ENCODE data around the gene CLSTN1. TPM values are rescaled to one million over a fixed set of nuclear protein-coding genes. Genes with fewer than 3 reads are reported as not detected.

CLSTN1 gene
- total and polyA plus RNA-seq, 2 of the 13 experiments (the other 11 are each of a cell fraction or from before 2014, with no cell fraction given) = 19.7 to 29.8 TPM

DNA sequence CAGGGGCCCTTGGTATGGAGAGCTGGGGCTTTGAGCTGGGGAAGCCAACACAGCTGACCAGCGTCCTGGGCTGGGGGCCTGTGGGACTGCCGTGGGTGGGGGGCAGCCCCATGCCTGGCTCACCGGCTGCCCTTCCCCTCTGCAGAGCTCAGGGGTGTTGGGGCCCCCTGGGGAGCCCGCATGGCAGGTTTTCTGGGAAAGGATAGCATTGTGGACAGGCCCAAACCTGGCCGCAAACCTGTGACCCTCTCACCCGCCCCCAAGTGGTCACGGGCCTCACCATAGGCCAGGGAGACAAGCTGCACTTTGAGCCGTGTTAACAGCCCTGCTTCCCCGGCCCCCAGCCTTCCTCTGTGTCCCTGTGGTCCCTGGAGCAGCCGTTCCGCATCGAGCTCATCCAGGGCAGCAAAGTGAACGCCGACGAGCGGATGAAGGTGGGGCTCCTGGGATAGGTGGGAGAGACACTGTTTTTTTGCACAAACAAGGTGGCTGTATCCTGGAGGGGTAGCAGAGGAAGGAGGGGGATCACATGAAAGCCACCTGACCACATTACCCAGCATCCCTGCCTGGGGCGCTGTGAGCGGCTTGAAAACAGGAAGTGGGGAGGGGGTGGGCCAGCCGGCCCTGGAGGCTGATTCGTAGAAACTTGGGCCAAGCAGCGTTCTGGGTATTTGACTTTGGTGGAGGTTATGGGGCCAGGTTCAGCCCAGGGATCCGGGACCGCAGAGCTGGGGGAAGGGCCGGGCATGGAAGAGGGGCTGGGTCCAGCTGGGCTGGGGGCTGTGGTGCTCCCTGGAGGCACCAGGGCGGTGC, 106.4 kb downstream of the CLSTN1 start (continued):
- TF ChIP-seq ZBTB42 (CRISPR knock-in tag; IDR thresholded peaks at IDR 0.05) (no peak), MEF2D (CRISPR knock-in tag; IDR thresholded peaks at IDR 0.05) (peak; percentile 85), ZNF343 (CRISPR knock-in tag; IDR thresholded peaks at IDR 0.05) (peak; percentile 94), TMF1 (CRISPR knock-in tag; IDR thresholded peaks at IDR 0.05; ENCODE audit: low read depth) (no peak), ZNF296 (CRISPR knock-in tag; conservative IDR thresholded peaks at IDR 0.05) (0 out of 2 replicates have a peak, but pooled peaks have one; percentile 57), CENPX (CRISPR knock-in tag; IDR thresholded peaks at IDR 0.05) (no peak), XBP1 (CRISPR knock-in tag; IDR thresholded peaks at IDR 0.05) (peak; percentile 81; the same call in 1 of the 2 replicates), NCOA5 (CRISPR knock-in tag; IDR thresholded peaks at IDR 0.05) (no peak), ZNF484 (CRISPR knock-in tag; IDR thresholded peaks at IDR 0.05; ENCODE audit: borderline replicate concordance, low read depth) (no peak), NFE2L1 (CRISPR knock-in tag; IDR thresholded peaks at IDR 0.05; ENCODE audit: borderline replicate concordance) (no peak), MED1 (CRISPR knock-in tag; IDR thresholded peaks at IDR 0.05) (peak; percentile 84), ZNF446 (CRISPR knock-in tag; IDR thresholded peaks at IDR 0.05) (no peak)
- TF ChIP-seq, protein P1, sequence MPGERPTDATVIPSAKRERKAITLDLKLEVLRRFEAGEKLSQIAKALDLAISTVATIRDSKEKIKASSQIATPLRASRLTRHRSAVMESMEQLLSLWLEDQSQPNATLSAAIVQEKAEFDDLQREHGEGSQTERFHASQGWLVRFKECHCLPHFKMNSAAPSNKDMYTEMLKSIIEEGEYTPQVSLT (CRISPR knock-in tag; IDR thresholded peaks at IDR 0.05; ENCODE audit: borderline replicate concordance, low read depth) = no peak
- TF ChIP-seq, protein P2, sequence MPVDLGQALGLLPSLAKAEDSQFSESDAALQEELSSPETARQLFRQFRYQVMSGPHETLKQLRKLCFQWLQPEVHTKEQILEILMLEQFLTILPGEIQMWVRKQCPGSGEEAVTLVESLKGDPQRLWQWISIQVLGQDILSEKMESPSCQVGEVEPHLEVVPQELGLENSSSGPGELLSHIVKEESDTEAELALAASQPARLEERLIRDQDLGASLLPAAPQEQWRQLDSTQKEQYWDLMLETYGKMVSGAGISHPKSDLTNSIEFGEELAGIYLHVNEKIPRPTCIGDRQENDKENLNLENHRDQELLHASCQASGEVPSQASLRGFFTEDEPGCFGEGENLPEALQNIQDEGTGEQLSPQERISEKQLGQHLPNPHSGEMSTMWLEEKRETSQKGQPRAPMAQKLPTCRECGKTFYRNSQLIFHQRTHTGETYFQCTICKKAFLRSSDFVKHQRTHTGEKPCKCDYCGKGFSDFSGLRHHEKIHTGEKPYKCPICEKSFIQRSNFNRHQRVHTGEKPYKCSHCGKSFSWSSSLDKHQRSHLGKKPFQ (CRISPR knock-in tag; IDR thresholded peaks at IDR 0.05; ENCODE audit: insufficient replicate concordance) = peak; percentile 61
- TF ChIP-seq, protein P3, sequence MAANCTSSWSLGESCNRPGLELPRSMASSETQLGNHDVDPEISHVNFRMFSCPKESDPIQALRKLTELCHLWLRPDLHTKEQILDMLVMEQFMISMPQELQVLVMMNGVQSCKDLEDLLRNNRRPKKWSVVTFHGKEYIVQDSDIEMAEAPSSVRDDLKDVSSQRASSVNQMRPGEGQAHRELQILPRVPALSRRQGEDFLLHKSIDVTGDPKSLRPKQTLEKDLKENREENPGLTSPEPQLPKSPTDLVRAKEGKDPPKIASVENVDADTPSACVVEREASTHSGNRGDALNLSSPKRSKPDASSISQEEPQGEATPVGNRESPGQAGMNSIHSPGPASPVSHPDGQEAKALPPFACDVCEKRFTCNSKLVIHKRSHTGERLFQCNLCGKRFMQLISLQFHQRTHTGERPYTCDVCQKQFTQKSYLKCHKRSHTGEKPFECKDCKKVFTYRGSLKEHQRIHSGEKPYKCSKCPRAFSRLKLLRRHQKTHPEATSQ (CRISPR knock-in tag; IDR thresholded peaks at IDR 0.05; ENCODE audit: borderline replicate concordance) = no peak
- TF ChIP-seq, protein P4, sequence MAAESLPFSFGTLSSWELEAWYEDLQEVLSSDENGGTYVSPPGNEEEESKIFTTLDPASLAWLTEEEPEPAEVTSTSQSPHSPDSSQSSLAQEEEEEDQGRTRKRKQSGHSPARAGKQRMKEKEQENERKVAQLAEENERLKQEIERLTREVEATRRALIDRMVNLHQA (CRISPR knock-in tag; IDR thresholded peaks at IDR 0.05) = no peak
- TF ChIP-seq, protein P5, sequence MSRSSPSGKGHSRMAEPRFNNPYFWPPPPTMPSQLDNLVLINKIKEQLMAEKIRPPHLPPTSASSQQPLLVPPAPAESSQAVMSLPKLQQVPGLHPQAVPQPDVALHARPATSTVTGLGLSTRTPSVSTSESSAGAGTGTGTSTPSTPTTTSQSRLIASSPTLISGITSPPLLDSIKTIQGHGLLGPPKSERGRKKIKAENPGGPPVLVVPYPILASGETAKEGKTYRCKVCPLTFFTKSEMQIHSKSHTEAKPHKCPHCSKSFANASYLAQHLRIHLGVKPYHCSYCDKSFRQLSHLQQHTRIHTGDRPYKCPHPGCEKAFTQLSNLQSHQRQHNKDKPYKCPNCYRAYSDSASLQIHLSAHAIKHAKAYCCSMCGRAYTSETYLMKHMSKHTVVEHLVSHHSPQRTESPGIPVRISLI (CRISPR knock-in tag; IDR thresholded peaks at IDR 0.05; ENCODE audit: borderline replicate concordance) = peak; percentile 77; the same call in 1 of the 2 replicates
- TF ChIP-seq, protein P6, sequence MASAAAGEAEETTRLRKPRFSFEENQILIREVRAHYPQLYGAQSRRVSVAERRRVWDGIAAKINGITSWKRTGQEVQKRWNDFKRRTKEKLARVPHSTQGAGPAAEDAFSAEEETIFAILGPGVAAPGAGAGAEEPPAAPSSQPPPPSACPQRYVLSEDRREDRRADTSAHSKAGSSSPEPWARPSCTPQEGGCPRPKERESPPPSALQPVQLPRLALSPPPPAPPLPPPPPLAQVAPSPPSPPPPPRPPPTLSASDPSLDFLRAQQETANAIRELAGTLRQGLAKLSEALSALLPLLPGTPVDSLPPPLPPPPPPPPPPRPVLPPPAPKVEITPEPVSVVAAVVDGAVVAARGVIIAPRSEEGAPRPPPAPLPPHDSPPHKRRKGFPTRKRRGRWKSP (CRISPR knock-in tag; IDR thresholded peaks at IDR 0.05) = no peak; the same call in 1 of the 2 replicates
- TF ChIP-seq, protein P7, sequence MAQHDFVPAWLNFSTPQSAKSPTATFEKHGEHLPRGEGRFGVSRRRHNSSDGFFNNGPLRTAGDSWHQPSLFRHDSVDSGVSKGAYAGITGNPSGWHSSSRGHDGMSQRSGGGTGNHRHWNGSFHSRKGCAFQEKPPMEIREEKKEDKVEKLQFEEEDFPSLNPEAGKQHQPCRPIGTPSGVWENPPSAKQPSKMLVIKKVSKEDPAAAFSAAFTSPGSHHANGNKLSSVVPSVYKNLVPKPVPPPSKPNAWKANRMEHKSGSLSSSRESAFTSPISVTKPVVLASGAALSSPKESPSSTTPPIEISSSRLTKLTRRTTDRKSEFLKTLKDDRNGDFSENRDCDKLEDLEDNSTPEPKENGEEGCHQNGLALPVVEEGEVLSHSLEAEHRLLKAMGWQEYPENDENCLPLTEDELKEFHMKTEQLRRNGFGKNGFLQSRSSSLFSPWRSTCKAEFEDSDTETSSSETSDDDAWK (CRISPR knock-in tag; IDR thresholded peaks at IDR 0.05) = no peak
- TF ChIP-seq, protein P8, sequence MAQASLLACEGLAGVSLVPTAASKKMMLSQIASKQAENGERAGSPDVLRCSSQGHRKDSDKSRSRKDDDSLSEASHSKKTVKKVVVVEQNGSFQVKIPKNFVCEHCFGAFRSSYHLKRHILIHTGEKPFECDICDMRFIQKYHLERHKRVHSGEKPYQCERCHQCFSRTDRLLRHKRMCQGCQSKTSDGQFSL (CRISPR knock-in tag; IDR thresholded peaks at IDR 0.05) = peak; percentile 78

All from HepG2 (cell line).